GM18861 (cell line): ENCODE results near the gene DOK5.
"Not testable (repeated sequence)": the region's sequence is repeated elsewhere in the genome, so short reads cannot be mapped to it uniquely, and the experiment has no call there.

Experiments used
- ATAC-seq: cut with Tn5 transposase; IDR thresholded peaks from one replicate; pipeline ENCODE4 v1.9.1; 2021; ENCODE audit not compliant: unreplicated experiment

DOK5 gene

DNA sequence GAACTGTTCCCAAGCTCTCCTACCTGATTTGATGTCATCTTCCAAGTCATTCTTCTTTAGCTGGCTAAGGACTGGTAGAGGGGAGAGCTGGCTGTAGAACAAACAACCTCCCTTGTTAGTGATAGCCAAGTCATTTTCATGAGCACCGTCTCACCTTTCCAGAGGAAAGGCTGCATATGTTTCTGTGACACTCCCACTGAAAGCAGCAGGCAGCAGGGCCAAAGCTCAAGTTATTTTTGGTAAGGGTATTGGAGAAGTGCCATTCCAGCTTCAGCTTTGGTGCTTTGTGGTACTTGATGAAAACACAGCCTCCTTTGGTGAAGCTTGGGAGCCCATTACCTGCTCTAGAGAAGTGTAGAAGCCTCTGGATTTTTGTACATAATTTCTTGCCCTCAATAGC lies 5.4 kb upstream of the DOK5 start:
- ATAC-seq = no peak

DNA sequence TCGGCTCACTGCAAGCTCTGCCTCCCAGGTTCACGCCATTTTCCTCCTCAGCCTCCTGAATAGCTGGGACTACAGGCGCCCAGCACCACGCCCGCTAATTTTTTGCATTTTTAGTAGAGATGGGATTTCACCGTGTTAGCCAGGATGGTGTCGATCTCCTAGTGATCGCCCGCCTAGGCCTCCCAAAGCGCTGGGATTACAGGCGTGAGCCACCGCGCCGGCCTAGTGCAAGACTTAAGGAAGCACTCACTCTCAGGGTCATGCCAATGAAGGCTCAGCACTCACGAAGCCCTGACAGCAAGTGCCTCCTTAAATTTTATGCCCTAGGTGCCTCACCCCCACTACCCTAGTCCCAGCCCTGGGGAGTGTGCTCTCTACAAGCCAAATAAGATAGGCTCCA lies 4.7 kb upstream of the DOK5 start:
- no peak for ATAC-seq

- no peak for ATAC-seq
Measured at GRCh38 chr20:54472607-54473006, 2.8 kb upstream of the DOK5 start.

DNA sequence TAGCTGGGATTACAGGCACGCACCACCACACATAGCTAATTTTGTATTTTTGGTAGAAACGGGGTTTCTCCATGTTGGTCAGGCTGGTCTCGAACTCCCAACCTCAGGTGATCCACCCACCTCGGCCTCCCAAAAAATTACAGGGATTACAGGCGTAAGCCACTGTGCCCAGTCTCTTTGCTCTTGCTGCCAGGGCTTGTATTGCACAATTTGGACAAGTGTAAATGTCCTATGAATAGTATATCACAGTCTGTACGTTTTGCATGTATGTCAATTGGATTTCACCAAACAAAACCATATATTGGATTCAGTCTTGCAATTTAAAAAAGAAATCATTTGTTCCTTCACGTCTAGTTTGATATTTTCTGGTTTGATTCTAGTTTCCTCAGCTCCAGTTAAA lies 2.1 kb upstream of the DOK5 start:
- no peak for ATAC-seq

DNA sequence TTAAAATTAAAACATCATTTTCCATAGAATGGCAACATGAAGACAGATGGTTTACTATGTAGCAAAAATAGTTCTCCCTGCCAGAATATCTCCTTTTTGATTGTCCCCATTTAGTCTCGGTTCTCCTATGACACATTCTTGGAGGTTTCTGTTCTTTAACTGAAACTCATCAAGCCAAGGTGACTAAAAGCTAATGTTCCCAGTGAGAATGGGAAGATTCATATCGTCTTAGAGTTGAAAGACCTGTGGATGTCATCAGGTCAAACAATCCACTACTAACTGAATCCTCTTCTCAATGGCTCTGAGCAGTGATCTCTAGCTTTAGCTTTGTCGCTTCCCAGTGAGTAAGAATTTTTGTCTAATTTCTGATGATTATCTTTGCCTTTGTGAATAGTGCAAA lies 1.3 kb upstream of the DOK5 start:
- no peak for ATAC-seq

- no peak for ATAC-seq
Measured at GRCh38 chr20:54474866-54475265, 527 bp upstream of the DOK5 start.

DNA sequence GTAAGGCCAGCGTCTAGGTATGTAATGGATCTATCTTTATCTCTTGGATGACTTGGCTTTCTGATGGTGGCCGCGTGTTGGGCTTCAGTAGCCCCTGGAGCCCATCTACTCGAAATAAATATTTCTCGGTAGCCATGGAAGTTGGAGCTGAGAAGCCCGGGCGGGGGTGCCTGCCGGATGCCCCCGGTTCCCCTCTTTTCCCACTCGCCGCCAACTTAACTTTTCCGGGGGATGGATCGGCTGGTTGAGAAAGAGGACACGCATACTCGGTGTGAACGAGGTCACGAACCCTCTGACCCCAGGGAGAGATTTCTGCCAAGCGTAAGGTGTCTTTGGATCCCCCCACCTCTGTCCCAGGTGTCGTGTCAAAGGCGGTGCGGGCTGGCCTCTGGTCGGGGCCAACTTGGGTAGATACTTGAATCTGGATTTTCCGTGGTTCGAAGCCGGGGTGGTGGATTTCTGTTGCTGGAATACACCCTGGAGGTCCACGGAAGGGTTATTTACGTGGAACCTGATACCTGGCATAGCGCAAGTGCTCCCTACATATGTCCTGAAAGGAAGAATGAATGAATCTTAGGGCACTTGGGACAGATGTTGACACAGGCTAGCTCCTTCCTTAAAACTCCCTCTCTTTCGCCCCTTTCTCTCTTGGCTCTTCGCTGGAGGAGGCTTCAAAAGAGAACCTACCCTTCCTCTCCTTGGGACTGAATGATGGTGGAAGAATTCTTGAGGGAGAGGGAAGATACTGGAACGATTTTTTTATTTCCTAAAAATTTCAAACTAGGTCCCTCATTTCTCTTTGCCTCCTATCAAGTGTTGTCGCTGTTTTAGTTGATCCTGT lies 996 bp downstream of the DOK5 start:
- ATAC-seq = no peak

DNA sequence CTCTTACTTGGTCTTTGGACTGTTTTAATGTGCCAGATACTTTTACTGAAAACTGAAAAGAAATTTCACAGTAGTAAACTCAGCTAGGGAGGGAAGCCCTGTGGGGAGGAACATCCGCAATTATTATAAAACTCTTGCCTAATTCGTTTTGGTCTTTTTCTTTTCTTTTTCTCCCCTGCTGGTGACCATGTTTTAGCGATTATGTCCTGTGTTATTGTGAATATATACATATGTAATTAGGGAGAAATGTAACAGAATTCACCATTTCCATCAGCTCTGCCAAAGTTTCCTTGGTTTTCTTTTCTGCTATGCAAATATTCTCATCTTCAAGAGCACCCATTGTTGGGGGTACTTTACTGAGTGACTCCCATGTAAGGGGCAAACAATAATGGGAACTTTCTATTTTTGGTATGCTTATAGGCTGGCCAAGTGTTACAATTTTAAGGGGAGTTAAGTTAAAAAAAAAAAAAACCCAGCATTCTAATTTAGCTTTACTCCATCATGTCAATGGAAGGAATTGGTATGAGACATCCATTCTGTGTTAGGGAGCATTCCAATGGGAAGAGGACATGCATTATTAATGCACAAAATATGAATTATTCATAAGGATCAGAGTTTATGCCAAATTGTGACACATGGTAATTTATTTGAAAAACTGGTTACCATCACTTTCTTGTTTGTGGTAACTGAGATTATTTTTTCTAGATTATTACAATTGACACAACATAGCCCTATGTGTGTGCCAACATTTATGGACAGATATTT lies 2.0 kb downstream of the DOK5 start:
- no peak for ATAC-seq

- peak; percentile 69 for ATAC-seq
Measured at GRCh38 chr20:54479138-54479906, 3.9 kb downstream of the DOK5 start.

DNA sequence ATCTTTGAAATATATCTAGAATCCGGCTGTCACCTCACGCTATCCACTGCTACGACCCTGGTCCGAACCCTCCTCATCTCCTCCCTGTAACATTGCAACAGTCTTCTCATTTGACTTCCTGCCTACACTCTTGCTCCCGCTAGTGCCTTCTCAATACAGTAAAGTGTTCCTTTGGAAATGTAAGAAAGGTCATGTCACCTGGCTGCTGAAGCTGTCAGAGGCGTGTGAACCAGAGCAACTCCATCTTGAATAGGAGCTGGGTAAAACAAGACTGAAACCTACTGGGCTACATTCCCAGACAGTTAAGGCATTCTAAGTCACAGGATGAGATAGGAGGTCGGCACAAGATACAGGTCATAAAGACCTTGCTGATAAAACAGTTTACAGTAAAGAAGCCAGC lies 4.5 kb downstream of the DOK5 start:
- ATAC-seq = not testable (repeated sequence)

- ATAC-seq = no peak
Measured at GRCh38 chr20:54481442-54481841, 6.0 kb downstream of the DOK5 start.

GRCh38 chr20:54485631-54486030 lies 10.2 kb downstream of the DOK5 start:
- no peak for ATAC-seq

DNA sequence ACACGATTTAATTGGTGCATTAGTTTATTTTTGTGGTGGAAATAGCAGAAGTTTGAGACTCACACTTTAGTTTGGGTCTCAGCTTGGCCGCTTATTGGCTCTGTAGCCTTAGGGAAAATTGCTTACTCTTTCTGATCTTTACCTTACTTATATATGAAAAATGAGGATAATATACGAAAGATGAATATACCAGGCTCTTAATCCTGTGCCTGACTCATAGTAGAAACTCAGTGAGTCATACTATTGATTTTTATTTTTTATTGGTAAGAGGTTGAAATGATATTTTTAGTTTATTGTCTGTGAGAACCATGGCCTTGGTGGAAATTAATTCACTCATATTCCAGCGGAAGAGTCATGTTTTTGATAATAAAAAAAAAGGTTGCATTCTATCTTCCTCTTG lies 11.2 kb downstream of the DOK5 start:
- no peak for ATAC-seq

DNA sequence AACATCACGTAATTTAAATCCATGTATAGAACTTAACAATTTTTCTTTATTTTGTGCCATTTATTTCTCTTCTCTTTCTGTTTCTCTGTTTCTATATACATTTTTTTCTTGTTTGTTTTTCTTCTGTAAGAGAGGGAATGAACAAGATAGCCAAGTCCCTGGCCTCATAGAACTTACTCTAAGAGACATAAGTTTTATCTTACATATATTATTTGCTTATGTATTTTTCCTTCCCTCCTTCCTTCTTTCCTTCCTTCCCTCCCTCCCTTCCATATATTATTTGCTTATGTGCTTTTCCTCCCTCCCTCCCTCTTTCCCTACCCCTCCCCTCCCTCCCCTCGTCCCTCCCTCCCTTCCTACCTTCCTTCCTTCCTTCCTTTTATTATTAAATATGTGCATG lies 13.0 kb downstream of the DOK5 start:
- no peak for ATAC-seq

GRCh38 chr20:54491506-54491905 lies 16.1 kb downstream of the DOK5 start:
- no peak for ATAC-seq

DNA sequence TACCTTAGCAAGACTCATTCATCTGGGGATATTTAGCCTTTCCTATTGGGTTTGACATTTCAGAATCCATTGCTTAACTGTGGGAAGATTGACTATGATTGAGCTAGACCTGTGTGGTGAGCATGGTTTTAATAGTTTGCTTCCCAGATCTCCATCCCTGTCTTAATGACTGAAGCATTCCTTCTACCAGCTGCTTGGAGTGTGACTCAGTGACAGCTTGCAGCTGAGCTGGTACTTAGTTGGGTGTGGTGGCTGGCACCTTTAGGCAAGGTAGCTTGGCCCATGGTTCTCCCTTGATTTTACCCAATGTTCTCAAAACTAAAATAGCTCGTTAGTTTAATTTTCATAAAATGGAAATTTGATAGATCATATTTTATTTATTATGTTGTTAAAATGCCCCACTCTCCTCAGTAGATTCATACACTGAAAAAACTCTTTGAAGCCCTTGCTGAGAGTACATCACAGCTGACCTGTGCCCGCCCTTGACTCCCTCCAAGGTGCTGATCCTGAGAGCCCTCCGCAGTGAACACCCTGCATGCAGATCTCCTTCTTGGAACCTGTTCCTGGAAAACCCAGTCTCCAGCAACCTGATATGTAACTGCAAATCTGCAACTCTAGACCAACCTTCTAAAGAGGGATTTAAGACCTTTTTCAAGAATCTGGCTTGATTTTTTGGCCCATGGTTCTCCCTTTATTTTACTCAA lies 19.1 kb downstream of the DOK5 start:
- ATAC-seq = no peak

DNA sequence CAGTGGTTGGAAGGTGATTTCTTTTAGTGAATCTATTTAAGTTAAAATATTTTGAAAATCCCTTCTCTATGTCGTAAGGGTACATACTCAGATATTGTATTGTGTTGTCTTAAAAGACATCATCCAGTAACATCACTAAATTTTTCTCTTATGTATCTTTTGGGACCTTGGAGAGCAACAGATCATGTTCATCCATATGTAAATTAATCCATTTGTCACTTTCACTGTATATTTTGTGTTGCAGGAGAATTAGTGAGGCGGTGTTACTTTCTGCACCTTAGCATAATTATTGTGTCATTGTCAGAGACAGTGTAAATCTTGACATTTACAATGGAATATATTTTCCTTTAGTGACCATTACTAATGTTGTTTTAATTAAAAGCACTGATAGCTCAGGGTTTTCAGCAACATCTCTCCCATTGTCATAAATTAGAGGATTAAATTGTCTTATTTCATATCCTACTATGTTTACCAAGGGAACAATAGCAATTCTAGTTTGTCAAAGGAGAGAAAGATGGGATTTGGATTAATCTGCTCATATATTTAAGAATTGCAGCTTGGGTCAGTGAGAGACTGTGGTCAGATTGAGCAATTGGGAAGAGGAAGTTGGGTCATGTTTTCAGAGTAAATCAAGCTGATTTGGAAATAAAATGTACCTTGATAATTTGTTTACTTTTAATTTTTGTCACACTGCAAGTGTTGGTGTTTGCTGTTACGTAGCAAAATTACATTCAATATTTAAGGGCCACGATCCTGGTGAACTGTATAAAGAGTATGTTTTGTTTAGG lies 22.7 kb downstream of the DOK5 start:
- ATAC-seq = no peak

GRCh38 chr20:54499111-54499510 lies 23.7 kb downstream of the DOK5 start:
- ATAC-seq = no peak

GRCh38 chr20:54502179-54502578 lies 26.8 kb downstream of the DOK5 start:
- no peak for ATAC-seq

- no peak for ATAC-seq
Measured at GRCh38 chr20:54506643-54507042, 31.2 kb downstream of the DOK5 start.
